ENCODE data around the gene GORASP1.

GORASP1 gene

GRCh38 chr3:39146083-39146501, 38.7 kb upstream of the GORASP1 start:
- H3K4me3 Mint-ChIP-seq: peak overlapping the region; percentile 96 to 97
- peak overlapping the region; percentile 82 for H3K27ac Mint-ChIP-seq
- peaks cover 49 to 79% of the 10 kb centered on the region in 2 donors for H3K36me3 Mint-ChIP-seq
- no peaks in the 10 kb centered on the region for H3K9me3 Mint-ChIP-seq
- DNase-seq (no peak), ATAC-seq (replicated peaks) (no peak)
- H3K27me3 Mint-ChIP-seq: no peaks in the 10 kb centered on the region
- peaks cover 71 to 93% of the 10 kb centered on the region in 2 donors for H3K4me1 Mint-ChIP-seq

- peaks cover 49 to 76% of the 10 kb centered on the region in 2 donors for H3K36me3 Mint-ChIP-seq
- no peaks in the 10 kb centered on the region for H3K27me3 Mint-ChIP-seq
- ATAC-seq (replicated peaks): no peak
- no peak overlapping the region for H3K4me3 Mint-ChIP-seq
- no peak for DNase-seq
- peaks cover 64 to 89% of the 10 kb centered on the region in 2 donors for H3K4me1 Mint-ChIP-seq
- H3K27ac Mint-ChIP-seq: peak overlapping the region; percentile 44
- no peaks in the 10 kb centered on the region for H3K9me3 Mint-ChIP-seq
Observed at GRCh38 chr3:39144748-39145380, 37.4 kb upstream of the GORASP1 start.

- Mint-ChIP-seq H3K27me3 (no peaks in the 10 kb centered on the region), H3K4me3 (no peak overlapping the region), H3K4me1 (peaks cover 62 to 88% of the 10 kb centered on the region in 2 donors), H3K9me3 (no peaks in the 10 kb centered on the region), H3K36me3 (peaks cover 46 to 77% of the 10 kb centered on the region in 2 donors), H3K27ac (peak overlapping the region; percentile 44)
- DNase-seq: no peak
- ATAC-seq (replicated peaks): no peak
Observed at GRCh38 chr3:39144095-39144747, 36.8 kb upstream of the GORASP1 start.

- Mint-ChIP-seq H3K27me3 (no peaks in the 10 kb centered on the region), H3K4me3 (no peak overlapping the region), H3K9me3 (no peaks in the 10 kb centered on the region), H3K36me3 (peaks cover 41 to 75% of the 10 kb centered on the region in 2 donors), H3K27ac (peak overlapping the region; percentile 74), H3K4me1 (peaks cover 59 to 88% of the 10 kb centered on the region in 2 donors)
- DNase-seq (no peak), ATAC-seq (replicated peaks) (no peak)
Observed at GRCh38 chr3:39143051-39143885, 35.8 kb upstream of the GORASP1 start.

- Mint-ChIP-seq H3K4me3 (no peak overlapping the region), H3K9me3 (no peaks in the 10 kb centered on the region), H3K27ac (peak overlapping the region; percentile 74), H3K36me3 (peaks cover 39 to 68% of the 10 kb centered on the region in 2 donors), H3K27me3 (no peaks in the 10 kb centered on the region), H3K4me1 (peaks cover 49 to 83% of the 10 kb centered on the region in 2 donors)
- DNase-seq (no peak), ATAC-seq (replicated peaks) (no peak)
Observed at GRCh38 chr3:39142067-39142466, 34.6 kb upstream of the GORASP1 start.

- ATAC-seq (replicated peaks): peak; percentile 23 to 31
- peaks cover 43 to 76% of the 10 kb centered on the region in 2 donors for H3K4me1 Mint-ChIP-seq
Observed at GRCh38 chr3:39141171-39141995, 34.0 kb upstream of the GORASP1 start.

GRCh38 chr3:39140341-39140971, 33.0 kb upstream of the GORASP1 start:
- H3K27me3 Mint-ChIP-seq: no peaks in the 10 kb centered on the region
- no peak overlapping the region for H3K4me3 Mint-ChIP-seq
- H3K27ac Mint-ChIP-seq: peak overlapping the region; percentile 42
- DNase-seq: no peak
- no peaks in the 10 kb centered on the region for H3K9me3 Mint-ChIP-seq
- peaks cover 29 to 58% of the 10 kb centered on the region in 2 donors for H3K36me3 Mint-ChIP-seq
- ATAC-seq (replicated peaks): no peak
- H3K4me1 Mint-ChIP-seq: peaks cover 38 to 69% of the 10 kb centered on the region in 2 donors

More at GRCh38 chr3:39141171-39141995, 34.0 kb upstream of the GORASP1 start:
- DNase-seq: no peak
- Mint-ChIP-seq H3K27me3 (no peaks in the 10 kb centered on the region), H3K9me3 (no peaks in the 10 kb centered on the region), H3K4me3 (peak overlapping the region in 1 of 2 donors; percentile 11), H3K36me3 (peaks cover 34 to 66% of the 10 kb centered on the region in 2 donors), H3K27ac (peak overlapping the region; percentile 92)

GRCh38 chr3:39139442-39139841, 32.0 kb upstream of the GORASP1 start:
- H3K4me1 Mint-ChIP-seq: peaks cover 35 to 64% of the 10 kb centered on the region in 2 donors
- ATAC-seq (replicated peaks) (no peak), DNase-seq (no peak)
- no peak overlapping the region for H3K4me3 Mint-ChIP-seq
- H3K9me3 Mint-ChIP-seq: no peaks in the 10 kb centered on the region
- peak overlapping the region; percentile 62 for H3K27ac Mint-ChIP-seq
- H3K36me3 Mint-ChIP-seq: peaks cover 23 to 52% of the 10 kb centered on the region in 2 donors
- H3K27me3 Mint-ChIP-seq: no peaks in the 10 kb centered on the region

- no peaks in the 10 kb centered on the region for H3K9me3 Mint-ChIP-seq
- peaks cover 18 to 49% of the 10 kb centered on the region in 2 donors for H3K36me3 Mint-ChIP-seq
- no peak for DNase-seq
- peaks cover 37 to 64% of the 10 kb centered on the region in 2 donors for H3K4me1 Mint-ChIP-seq
- peak; percentile 74 to 75 for ATAC-seq (replicated peaks)
- H3K27me3 Mint-ChIP-seq: no peaks in the 10 kb centered on the region
- peak overlapping the region in 1 of 2 donors; percentile 14 for H3K4me3 Mint-ChIP-seq
- H3K27ac Mint-ChIP-seq: peak overlapping the region; percentile 79
Observed at GRCh38 chr3:39138804-39139415, 31.5 kb upstream of the GORASP1 start.

- H3K27ac Mint-ChIP-seq: no peak overlapping the region
- H3K4me3 Mint-ChIP-seq: peak overlapping the region in 1 of 2 donors; percentile 14
- peaks cover 11 to 42% of the 10 kb centered on the region in 2 donors for H3K36me3 Mint-ChIP-seq
Observed at GRCh38 chr3:39137991-39138803, 30.8 kb upstream of the GORASP1 start.

GRCh38 chr3:39137435-39137936, 30.1 kb upstream of the GORASP1 start:
- ATAC-seq (replicated peaks): no peak
- Mint-ChIP-seq H3K4me1 (peaks cover 38 to 54% of the 10 kb centered on the region in 2 donors), H3K27ac (no peak overlapping the region), H3K27me3 (no peaks in the 10 kb centered on the region), H3K36me3 (peaks cover 5 to 37% of the 10 kb centered on the region in 2 donors), H3K9me3 (no peaks in the 10 kb centered on the region), H3K4me3 (no peak overlapping the region)
- DNase-seq: no peak

More at GRCh38 chr3:39137991-39138803, 30.8 kb upstream of the GORASP1 start:
- peak in 1 of 2 donors; percentile 15 for ATAC-seq (replicated peaks)
- H3K4me1 Mint-ChIP-seq: peaks cover 41 to 61% of the 10 kb centered on the region in 2 donors
- no peak for DNase-seq
- H3K27me3 Mint-ChIP-seq: no peaks in the 10 kb centered on the region
- H3K9me3 Mint-ChIP-seq: no peaks in the 10 kb centered on the region

All from stimulated activated naive B cell treated with anti-CD40 and anti-IgM and Interleukin-4, amounts not matched to agents 10 μg/mL and 1 μg/mL and 100 μg/mL, for 72 hours (primary cell).